Progenitor cell of endocrine pancreas (in vitro differentiated cells): ENCODE data around the gene CASTOR1. TPM values are rescaled to one million over a fixed set of nuclear protein-coding genes. Genes with fewer than 3 reads are reported as not detected.

Source experiments
- DNase-seq: peaks from one replicate; pipeline ENCODE4 v3.0.0; 2021; ENCODE audit warnings: low spot score; ENCODE audit not compliant: unreplicated experiment
- H3K27ac Mint-ChIP-seq: 2 replicates; pipeline ENCODE4 v1.8.0; 2021; ENCODE audit warnings: mild to moderate bottlenecking, moderate library complexity, mixed read lengths
- H3K27me3 Mint-ChIP-seq: 2 replicates; pipeline ENCODE4 v1.8.0; 2021; ENCODE audit warnings: mixed read lengths
- H3K36me3 Mint-ChIP-seq: 2 replicates; pipeline ENCODE4 v1.8.0; 2022; ENCODE audit warnings: mixed read lengths; ENCODE audit not compliant: insufficient read depth
- H3K4me1 Mint-ChIP-seq: 2 replicates; pipeline ENCODE4 v1.8.0; 2021; ENCODE audit warnings: low read depth, mixed read lengths
- H3K4me3 Mint-ChIP-seq: 2 replicates; pipeline ENCODE4 v1.8.0; 2021; ENCODE audit warnings: low read depth, mild to moderate bottlenecking, moderate library complexity, mixed read lengths
- H3K9me3 Mint-ChIP-seq: 2 replicates; pipeline ENCODE4 v1.8.0; 2021; ENCODE audit warnings: low read depth, mixed read lengths
- CTCF ChIP-seq: fragments of 200-600 bp; sonication (generic); IDR thresholded peaks from one replicate; pipeline ENCODE4 v1.5.0; 2021; ENCODE audit warnings: antibody characterized with exemption, mild to moderate bottlenecking; ENCODE audit not compliant: unreplicated experiment
- total RNA-seq: library from RNA; stranded (reverse); gene quantifications from 2 replicates; pipeline ENCODE4 v1.2.1, GENCODE V29; 2021

CASTOR1 gene
- total RNA-seq, 1 donor from 2014 or later, result 7.2 TPM

DNA sequence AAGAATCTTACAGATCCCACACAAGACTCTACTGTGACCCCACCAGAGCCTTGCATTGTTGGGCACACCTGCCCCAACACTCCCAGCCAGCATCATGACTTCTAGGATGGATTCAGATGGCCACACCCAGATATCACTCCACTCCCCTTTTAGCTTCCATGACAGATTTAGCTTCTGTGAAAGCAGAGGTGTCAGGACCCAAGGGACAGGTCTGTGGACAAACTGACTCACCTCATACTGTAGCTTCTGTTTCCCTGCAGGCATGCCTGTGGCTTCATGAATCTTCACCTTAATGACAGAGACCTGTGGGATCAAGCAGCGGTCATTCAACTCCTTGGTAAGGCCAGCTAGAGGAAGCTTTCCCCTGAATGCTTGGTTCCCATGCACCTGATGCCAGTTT lies 45.9 kb upstream of the CASTOR1 start:
- H3K27me3 Mint-ChIP-seq, result no peaks in the 10 kb centered on the region
- no peaks in the 10 kb centered on the region for H3K4me1 Mint-ChIP-seq
- no peak for TF ChIP-seq CTCF
- H3K4me3 Mint-ChIP-seq, result no peak overlapping the region
- no peaks in the 10 kb centered on the region for H3K9me3 Mint-ChIP-seq
- H3K36me3 Mint-ChIP-seq, result peaks cover 17% of the 10 kb centered on the region
- no peak overlapping the region for H3K27ac Mint-ChIP-seq
- DNase-seq, result no peak

GRCh38 chr22:30334646-30335045 lies 45.3 kb upstream of the CASTOR1 start:
- no peaks in the 10 kb centered on the region for H3K4me1 Mint-ChIP-seq
- H3K27ac Mint-ChIP-seq, result no peak overlapping the region
- H3K36me3 Mint-ChIP-seq, result peaks cover 16% of the 10 kb centered on the region
- H3K27me3 Mint-ChIP-seq, result no peaks in the 10 kb centered on the region
- TF ChIP-seq CTCF, result no peak
- no peak overlapping the region for H3K4me3 Mint-ChIP-seq
- H3K9me3 Mint-ChIP-seq, result no peaks in the 10 kb centered on the region
- no peak for DNase-seq

DNA sequence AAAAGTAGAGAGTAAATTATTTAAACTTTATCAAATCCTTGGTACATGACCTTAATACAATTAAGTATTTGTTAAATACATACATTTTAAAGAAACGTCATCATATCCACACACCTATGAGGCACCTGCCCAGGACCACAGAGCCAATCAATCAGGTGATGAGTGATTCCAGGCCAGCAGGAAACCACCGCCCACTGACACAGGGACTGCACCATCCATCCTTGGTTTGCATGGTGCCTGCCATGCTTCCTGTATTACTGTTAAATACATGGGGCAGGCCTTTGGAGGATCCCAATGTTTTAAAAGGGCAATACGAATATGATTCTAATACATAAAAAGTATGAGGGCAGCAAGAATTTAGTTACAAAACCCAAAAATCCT lies 44.4 kb upstream of the CASTOR1 start:
- no peak overlapping the region for H3K27ac Mint-ChIP-seq
- no peak for DNase-seq
- H3K36me3 Mint-ChIP-seq, result peaks cover 12% of the 10 kb centered on the region
- H3K4me3 Mint-ChIP-seq, result no peak overlapping the region
- TF ChIP-seq CTCF, result no peak
- no peaks in the 10 kb centered on the region for H3K27me3 Mint-ChIP-seq
- no peaks in the 10 kb centered on the region for H3K4me1 Mint-ChIP-seq
- H3K9me3 Mint-ChIP-seq, result no peaks in the 10 kb centered on the region

DNA sequence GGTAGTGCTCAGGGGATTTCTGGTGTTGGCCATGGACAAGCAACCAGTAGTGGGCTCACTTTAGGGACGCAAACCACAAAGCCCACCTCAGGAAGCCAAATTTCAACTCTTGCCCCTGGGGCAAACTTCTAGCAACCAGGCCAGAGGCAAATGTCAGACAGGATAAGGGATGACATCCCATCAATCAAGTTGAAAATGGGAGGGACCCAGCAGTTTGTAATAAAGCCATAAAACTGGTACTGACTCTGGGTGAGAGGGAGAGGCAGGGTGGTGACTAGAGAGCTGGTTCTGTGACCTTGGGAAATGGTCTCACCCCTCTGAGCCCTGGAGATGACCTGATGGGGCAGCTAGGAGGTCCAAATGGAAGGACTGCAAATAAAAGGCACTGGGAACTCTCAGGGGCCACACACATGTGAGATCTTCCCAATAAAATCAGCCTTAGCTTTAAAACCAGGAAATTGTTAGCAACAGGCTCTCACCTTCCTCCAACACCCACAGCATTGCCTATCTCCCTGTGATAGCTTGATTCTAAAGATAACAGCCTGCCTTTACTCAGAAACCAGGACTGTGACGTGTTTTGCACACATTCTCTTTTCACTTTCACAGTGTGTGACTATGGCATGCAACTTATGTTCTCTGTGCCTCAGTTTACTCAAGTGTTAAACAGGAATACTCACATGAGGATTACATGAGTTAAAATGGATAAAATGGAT lies 43.8 kb upstream of the CASTOR1 start:
- H3K27ac Mint-ChIP-seq, result no peak overlapping the region
- no peak overlapping the region for H3K4me3 Mint-ChIP-seq
- H3K4me1 Mint-ChIP-seq, result peaks cover 2% of the 10 kb centered on the region
- TF ChIP-seq CTCF, result no peak
- H3K27me3 Mint-ChIP-seq, result no peaks in the 10 kb centered on the region
- no peaks in the 10 kb centered on the region for H3K9me3 Mint-ChIP-seq
- H3K36me3 Mint-ChIP-seq, result peaks cover 10% of the 10 kb centered on the region
- no peak for DNase-seq

GRCh38 chr22:30332551-30332950 lies 43.2 kb upstream of the CASTOR1 start:
- TF ChIP-seq CTCF, result no peak
- Mint-ChIP-seq H3K36me3 (peaks cover 10% of the 10 kb centered on the region), H3K27ac (no peak overlapping the region), H3K4me1 (peaks cover 7% of the 10 kb centered on the region), H3K9me3 (no peaks in the 10 kb centered on the region), H3K4me3 (no peak overlapping the region), H3K27me3 (no peaks in the 10 kb centered on the region)
- DNase-seq, result no peak
